Measurements from ENCODE around the gene AGBL1.

GRCh38 chr15:86570738-86571137, 491.1 kb downstream of the AGBL1 start:
- no peak for TF ChIP-seq POLR2A (IDR thresholded peaks at IDR 0.05)
- no peak for TF ChIP-seq CTCF (IDR thresholded peaks at IDR 0.05)

Data from heart left ventricle (tissue), 13 donors.